Esophagus squamous epithelium (tissue), 5 donors: Measurements from ENCODE around the gene PLCB3. TPM values are rescaled to one million over a fixed set of nuclear protein-coding genes. Genes with fewer than 3 reads are reported as not detected.

Source experiments
- DNase-seq: peaks from one replicate; lab custom pipeline; 2025; lab: John Stamatoyannopoulos, UW
- H3K27ac ChIP-seq, 4 donors: fragments of 200-600 bp; sonication (generic); one replicate each; pipeline ENCODE4 v1.5.1; 2016 to 2019; ENCODE audit warnings: mild to moderate bottlenecking in 1 of 4
- H3K27me3 ChIP-seq, 4 donors: fragments of 200-600 bp; sonication (generic); 1 replicate in 3 of 4; 2 replicates in 1 of 4; pipeline versions ENCODE4 v1.5.1 to v1.6.0; 2017 to 2021; ENCODE audit warnings: antibody characterized with exemption in 1 of 4
- H3K36me3 ChIP-seq, 3 donors: fragments of 200-600 bp; sonication (generic); one replicate each; pipeline ENCODE4 v1.5.1; 2016 to 2019
- H3K4me1 ChIP-seq, 3 donors: fragments of 200-600 bp; sonication (generic); one replicate each; pipeline ENCODE4 v1.5.1; 2017 to 2019
- H3K4me3 ChIP-seq, 4 donors: fragments of 200-600 bp; sonication (generic); 1 replicate in 3 of 4; 2 replicates in 1 of 4; pipeline ENCODE4 v1.5.1; 2016 to 2019; ENCODE audit warnings: mild to moderate bottlenecking in 2 of 4, moderate library complexity in 1 of 4
- H3K9me3 ChIP-seq, 3 donors: fragments of 200-600 bp; sonication (generic); one replicate each; pipeline ENCODE4 v1.5.1; 2016 to 2019
- CTCF ChIP-seq, 6 experiments: fragments of 450-650 bp in 4 of 6; fragments of 200-600 bp in 2 of 6; sonication (generic) in 2 of 6; IDR thresholded peaks; one replicate each; pipeline ENCODE4 v1.5.1; 2016 to 2019; ENCODE audit warnings: antibody characterized with exemption in 6 of 6, mild to moderate bottlenecking in 4 of 6, moderate library complexity in 4 of 6
- POLR2A ChIP-seq, 4 donors: fragments of 450-650 bp; IDR thresholded peaks; one replicate each; pipeline ENCODE4 v1.6.1; 2017; ENCODE audit warnings: antibody characterized with exemption in 4 of 4, mild to moderate bottlenecking in 4 of 4, moderate library complexity in 3 of 4
- WGBS, 2 donors: methylation state at CpG; one replicate each; pipeline ENCODE4 v1.1.5; 2018; 5-methylcytosine and 5-hydroxymethylcytosine counted together
- intact Hi-C: fragments of 100-400 bp; cut with DNase I; formaldehyde crosslinking; loops from one replicate; pipeline ENCODE4 v1.15.0; 2022
- total RNA-seq, 4 donors: library from RNA; depleted of rRNA; stranded (reverse); fragments of >200 nt; gene quantifications; one replicate each; pipeline ENCODE4 v1.1.0, GENCODE V29; 2016
- donor health status: DM: yes; HTN: yes; CAD: no.

Gene PLCB3
- total RNA-seq, 4 donors from 2014 or later: 29.8 to 54.5 (median 42.4) TPM

- Histone ChIP-seq H3K4me3 (no peak overlapping the region), H3K27ac (peak overlapping the region in 1 of 4 donors; percentile 38), H3K27me3 (no peaks in the 10 kb centered on the region), H3K36me3 (peaks cover 13 to 84% (median 40%) of the 10 kb centered on the region in 3 donors), H3K4me1 (peaks cover 4 to 52% (median 8%) of the 10 kb centered on the region in 3 donors), H3K9me3 (no peaks in the 10 kb centered on the region)
- DNase-seq: no peak
- intact Hi-C loops: loop anchor here (5.0 kb wide), 1 partner anchor 98 kb away; the partner anchor contains the start of gene CATSPERZ
- no peak for TF ChIP-seq POLR2A (IDR thresholded peaks at IDR 0.05)
- no peak for TF ChIP-seq CTCF (IDR thresholded peaks at IDR 0.05)
- 83% methylated on average over 16 of the region's 16 CpGs for WGBS, 2 donors
These were observed 47.3 kb upstream of the PLCB3 start for GRCh38 chr11:64204080-64204440.

- intact Hi-C loops: loop anchor here (5.0 kb wide), 1 partner anchor 98 kb away; the partner anchor contains the start of gene CATSPERZ
- Histone ChIP-seq H3K27me3 (no peaks in the 10 kb centered on the region), H3K4me1 (peaks cover 4 to 52% (median 8%) of the 10 kb centered on the region in 3 donors), H3K9me3 (no peaks in the 10 kb centered on the region), H3K4me3 (no peak overlapping the region), H3K36me3 (peaks cover 13 to 79% (median 37%) of the 10 kb centered on the region in 3 donors), H3K27ac (peak overlapping the region in 3 of 4 donors; percentile 38 to 89 (median 87))
- TF ChIP-seq CTCF (IDR thresholded peaks at IDR 0.05): peak; percentile 66 to 87 (median 73)
- no peak for TF ChIP-seq POLR2A (IDR thresholded peaks at IDR 0.05)
- 19 to 30% methylated on average over 7 of the region's 7 CpGs for WGBS, 2 donors
- no peak for DNase-seq
These were observed 46.8 kb upstream of the PLCB3 start for GRCh38 chr11:64204464-64204989.

GRCh38 chr11:64206457-64207255, 44.7 kb upstream of the PLCB3 start, which contains the start of gene FERMT3:
Gene FERMT3 (plus strand): TSS chr11:64206721. CDS start chr11:64207365, 644 bp downstream.
- no peaks in the 10 kb centered on the region for H3K9me3 ChIP-seq
- no peak for DNase-seq
- peaks cover 4 to 52% (median 8%) of the 10 kb centered on the region in 3 donors for H3K4me1 ChIP-seq
- intact Hi-C loops: no loop called here
- H3K27ac ChIP-seq: peak within 1 kb of the TSS; percentile 76 to 89 (median 82)
- peak within 1 kb of the TSS; percentile 29 to 64 (median 42) for H3K4me3 ChIP-seq
- TF ChIP-seq POLR2A (IDR thresholded peaks at IDR 0.05) (peak in 1 of 4 donors; percentile 55), CTCF (IDR thresholded peaks at IDR 0.05) (peak in 1 of 6 experiments; percentile 7)
- no peaks in the 10 kb centered on the region for H3K27me3 ChIP-seq
- WGBS, 2 donors: 42% methylated on average over 7 of the region's 27 CpGs; no CpG with 5 or more reads in 1 of the 2 donors
- H3K36me3 ChIP-seq: peaks cover 13 to 73% (median 18%) of the 10 kb centered on the region in 3 donors

GRCh38 chr11:64207256-64208085, 43.9 kb upstream of the PLCB3 start:
- no peak for DNase-seq
- Histone ChIP-seq H3K4me3 (peak overlapping the region; percentile 29 to 64 (median 42)), H3K9me3 (no peaks in the 10 kb centered on the region), H3K4me1 (peaks cover 4 to 52% (median 8%) of the 10 kb centered on the region in 3 donors), H3K27ac (peak overlapping the region; percentile 76 to 89 (median 82)), H3K27me3 (no peaks in the 10 kb centered on the region), H3K36me3 (peaks cover 13 to 68% (median 18%) of the 10 kb centered on the region in 3 donors)
- 52 to 77% methylated on average over 12 to 15 of the region's 30 CpGs for WGBS, 2 donors
- TF ChIP-seq CTCF (IDR thresholded peaks at IDR 0.05): no peak
- TF ChIP-seq POLR2A (IDR thresholded peaks at IDR 0.05): peak in 2 of 4 donors; percentile 20 to 25
- intact Hi-C loops: no loop called here
